Mucosa of stomach (tissue), 1 donor: ENCODE data around the gene PPP1R9B.

Experiments
- H3K27me3 ChIP-seq: one replicate; pipeline ENCODE4 v1.7.0; 2013; ENCODE audit warnings: mild to moderate bottlenecking, low read length; ENCODE audit not compliant: control insufficient read depth, insufficient read depth
- H3K36me3 ChIP-seq: one replicate; pipeline ENCODE4 v1.7.0; 2013; ENCODE audit warnings: low read length; ENCODE audit not compliant: control insufficient read depth, insufficient read depth
- H3K4me1 ChIP-seq: one replicate; pipeline ENCODE4 v1.7.0; 2013; ENCODE audit warnings: mild to moderate bottlenecking, low read length; ENCODE audit not compliant: control insufficient read depth, insufficient read depth
- H3K4me3 ChIP-seq: one replicate; pipeline ENCODE4 v1.7.0; 2013; ENCODE audit warnings: low read length
- H3K9ac ChIP-seq: one replicate; pipeline ENCODE4 v1.7.0; 2013; ENCODE audit warnings: mild to moderate bottlenecking, low read length, moderate library complexity
- H3K9me3 ChIP-seq: one replicate; pipeline ENCODE4 v1.7.0; 2013; ENCODE audit warnings: mild to moderate bottlenecking, low read length, moderate library complexity; ENCODE audit not compliant: control insufficient read depth
- donor health status: Pancreatic carcinoma.

PPP1R9B gene

DNA sequence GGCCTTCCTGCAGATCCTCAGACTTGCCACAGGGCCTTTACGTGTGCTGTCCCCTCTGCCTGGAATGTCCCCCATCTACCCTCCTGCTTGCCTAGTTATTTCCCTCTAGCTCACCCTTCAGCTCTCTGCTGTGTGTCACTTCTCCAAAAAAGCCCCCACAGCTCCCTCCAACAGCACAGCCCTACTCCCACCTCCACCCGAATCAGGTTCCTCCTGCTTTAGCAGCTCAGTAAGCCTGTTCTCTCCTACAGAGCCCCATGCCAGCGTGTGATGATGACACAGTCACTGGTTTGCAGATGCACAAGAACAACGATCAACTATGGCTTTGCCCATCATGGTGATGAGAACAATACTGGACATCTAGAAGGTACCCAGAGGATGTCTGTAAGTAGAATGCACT, 13.4 kb downstream of the PPP1R9B start:
- H3K4me1 ChIP-seq: peaks cover 12% of the 10 kb centered on the region
- no peaks in the 10 kb centered on the region for H3K9me3 ChIP-seq
- peaks cover 26% of the 10 kb centered on the region for H3K36me3 ChIP-seq
- H3K27me3 ChIP-seq: no peaks in the 10 kb centered on the region
- H3K4me3 ChIP-seq: no peak overlapping the region
- H3K9ac ChIP-seq: no peak overlapping the region

DNA sequence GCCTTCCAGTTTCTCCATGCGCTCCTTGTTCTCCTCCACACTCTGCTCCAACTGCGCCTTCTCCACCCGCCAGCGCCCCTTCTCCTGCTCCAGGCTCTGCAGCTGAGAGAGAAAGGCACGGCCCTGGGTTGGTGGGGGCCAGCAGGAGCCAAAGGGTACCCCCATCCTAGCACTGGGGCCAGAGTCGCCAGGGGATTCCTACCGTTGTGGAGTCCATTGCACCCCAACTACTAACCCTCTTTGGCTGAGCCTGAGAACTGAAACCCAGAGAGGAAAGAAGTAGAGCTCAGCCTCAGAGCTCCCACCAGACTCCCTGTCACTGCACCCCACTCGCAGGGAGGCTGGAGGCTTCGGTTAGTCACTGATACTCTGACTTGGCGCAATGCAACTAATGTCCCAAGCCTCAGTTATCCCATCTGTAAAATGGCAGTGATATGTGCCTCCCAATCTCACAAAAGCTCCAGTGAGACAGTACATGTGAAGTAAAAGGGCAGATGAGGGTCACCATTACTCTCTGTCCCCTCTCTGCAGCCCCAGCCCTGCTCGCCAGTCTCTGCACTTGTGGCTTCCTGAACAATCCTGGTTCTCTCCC, 14.3 kb downstream of the PPP1R9B start:
- Histone ChIP-seq H3K9ac (no peak overlapping the region), H3K4me3 (no peak overlapping the region), H3K4me1 (peaks cover 9% of the 10 kb centered on the region), H3K9me3 (no peaks in the 10 kb centered on the region), H3K36me3 (peaks cover 26% of the 10 kb centered on the region), H3K27me3 (no peaks in the 10 kb centered on the region)

DNA sequence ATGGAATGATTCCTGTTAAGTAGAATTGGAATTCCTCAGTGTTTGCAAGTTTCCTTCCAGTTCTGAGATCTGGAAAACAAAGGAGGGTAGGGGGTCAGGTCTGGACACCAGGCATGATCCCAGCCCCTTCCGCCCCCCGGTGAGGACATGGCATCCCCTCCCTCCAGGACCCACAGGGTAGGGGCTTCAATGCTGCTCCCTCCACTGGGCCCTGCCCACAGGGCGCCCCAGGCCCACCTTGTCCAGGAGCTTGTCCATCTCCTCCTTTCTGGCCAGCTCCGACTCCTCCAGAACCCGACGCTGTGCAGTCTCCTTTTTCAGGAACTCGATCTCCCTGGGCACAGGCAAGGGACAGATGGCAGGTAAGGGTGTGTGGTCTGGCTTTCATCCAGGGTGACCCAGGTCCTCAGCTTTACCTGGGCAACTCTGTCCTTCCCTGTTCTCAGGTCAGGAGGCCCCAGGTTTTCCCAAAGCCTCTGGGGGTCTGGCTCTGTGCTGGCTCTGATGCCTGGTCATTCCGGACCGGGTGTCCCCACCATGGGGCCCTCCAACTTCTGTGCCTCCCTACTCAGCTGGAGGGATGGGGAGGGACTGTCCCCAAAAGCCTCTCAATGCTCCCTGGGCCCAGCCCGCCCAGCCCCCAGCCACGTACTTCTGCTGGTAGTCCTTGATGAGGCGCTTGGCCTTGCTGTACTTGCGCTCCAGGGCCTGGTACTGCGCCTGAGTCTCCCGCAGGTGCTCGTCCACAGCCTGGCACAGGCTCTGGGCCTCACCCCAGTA, 15.0 kb downstream of the PPP1R9B start:
- Histone ChIP-seq H3K9ac (no peak overlapping the region), H3K36me3 (peaks cover 26% of the 10 kb centered on the region)

DNA sequence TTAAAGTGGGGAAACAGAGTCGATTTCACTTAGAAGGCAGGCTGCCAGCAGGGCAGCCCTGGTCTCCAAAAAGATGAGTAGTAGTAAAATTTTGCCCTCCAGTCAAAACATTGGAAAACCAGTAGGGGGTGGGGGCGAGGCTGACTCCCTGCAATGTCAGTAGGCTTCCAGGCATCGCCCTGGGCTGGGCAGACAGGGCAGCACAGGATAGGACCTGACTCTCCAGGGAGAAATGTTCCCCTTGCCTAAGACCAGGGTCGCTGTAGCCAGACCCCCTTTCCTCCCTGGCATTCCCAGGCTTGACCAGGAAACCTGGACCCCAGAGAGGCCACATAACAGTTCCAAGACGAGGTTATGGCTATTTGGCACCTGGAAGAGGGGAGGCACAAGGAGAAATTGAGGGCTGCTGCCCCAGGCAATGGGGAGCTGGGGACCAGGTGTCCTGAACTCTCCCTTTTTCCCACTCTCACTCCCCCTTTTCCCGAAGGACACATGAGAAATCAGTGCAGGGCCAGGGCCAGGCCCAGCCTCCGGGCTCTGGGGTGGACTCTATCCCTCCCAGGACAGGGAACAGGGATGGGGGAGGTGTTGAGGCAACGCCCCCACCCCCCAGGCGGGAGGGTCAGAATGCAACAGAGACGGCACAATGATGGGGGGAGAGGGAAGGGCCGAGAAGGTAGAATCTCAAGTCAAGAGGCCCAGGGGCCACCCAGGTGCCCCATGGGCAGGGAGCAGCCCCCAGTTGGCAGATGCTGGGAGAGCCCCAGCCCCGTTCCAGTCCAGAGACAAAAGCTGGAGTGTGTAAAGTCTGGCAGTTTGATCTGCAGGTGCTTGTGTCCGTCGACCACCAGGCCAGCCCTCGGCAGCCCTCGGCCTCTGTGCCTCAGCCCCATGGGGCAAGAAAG, 16.0 kb downstream of the PPP1R9B start:
- Histone ChIP-seq H3K9me3 (no peaks in the 10 kb centered on the region), H3K4me1 (peaks cover 9% of the 10 kb centered on the region), H3K27me3 (peaks cover 12% of the 10 kb centered on the region), H3K4me3 (no peak overlapping the region), H3K9ac (no peak overlapping the region), H3K36me3 (peaks cover 26% of the 10 kb centered on the region)

More for the DNA sequence above, 15.0 kb downstream of the PPP1R9B start:
- Histone ChIP-seq H3K4me1 (peaks cover 9% of the 10 kb centered on the region), H3K27me3 (peaks cover 5% of the 10 kb centered on the region), H3K9me3 (no peaks in the 10 kb centered on the region), H3K4me3 (no peak overlapping the region)

DNA sequence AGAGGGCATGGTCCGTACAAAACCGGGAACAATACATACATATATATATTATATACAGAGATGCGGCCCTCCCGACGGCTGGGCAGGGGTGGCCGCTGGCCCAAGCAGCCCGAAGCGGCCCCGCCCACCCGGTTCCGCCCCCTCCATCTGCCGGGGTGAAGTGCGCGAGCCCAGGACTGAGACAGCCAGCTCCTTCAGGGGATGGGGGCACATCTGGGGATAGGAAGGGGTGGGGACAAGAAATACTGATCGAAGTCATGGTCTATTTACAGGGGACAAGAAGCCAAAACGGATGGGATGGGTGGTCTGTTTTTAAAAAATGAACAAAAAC, 16.7 kb downstream of the PPP1R9B start:
- Histone ChIP-seq H3K36me3 (peaks cover 20% of the 10 kb centered on the region), H3K27me3 (peaks cover 19% of the 10 kb centered on the region), H3K4me3 (no peak overlapping the region), H3K9me3 (no peaks in the 10 kb centered on the region), H3K4me1 (peaks cover 12% of the 10 kb centered on the region), H3K9ac (no peak overlapping the region)

DNA sequence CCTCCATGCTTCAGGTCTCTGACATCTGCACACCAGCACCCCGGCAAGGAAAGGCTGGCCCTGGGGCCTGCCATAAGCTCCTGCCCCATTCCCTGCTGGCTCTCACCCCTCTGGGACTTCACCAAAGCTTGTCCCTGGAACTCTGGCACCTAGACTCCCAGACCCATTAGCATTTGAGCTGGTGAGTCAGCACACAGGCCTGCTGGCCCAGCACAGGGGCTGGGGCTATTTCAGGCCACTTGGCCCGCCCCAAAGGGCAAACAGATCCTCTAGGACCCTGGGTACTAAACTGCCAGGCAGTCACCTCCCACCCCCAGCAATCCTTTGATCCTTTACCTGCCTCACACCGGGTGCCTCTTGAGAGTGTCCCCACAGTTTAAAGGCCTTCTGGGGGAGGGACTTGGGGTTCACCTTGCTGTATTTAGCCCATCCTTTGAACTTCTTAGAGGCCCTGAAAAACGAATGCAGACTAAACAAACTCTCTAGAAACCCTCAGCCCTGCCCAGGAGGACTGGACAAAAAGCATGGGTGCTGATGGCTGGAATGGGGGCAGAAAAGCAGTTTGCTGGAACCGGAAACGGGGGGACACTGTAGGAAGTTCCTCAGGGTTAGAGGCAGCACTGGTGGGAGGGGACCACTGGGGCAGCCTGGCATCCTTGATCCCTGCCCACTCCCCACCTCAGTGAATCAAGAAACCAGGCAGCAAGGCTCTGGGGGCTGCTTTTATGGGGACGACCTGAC, 17.3 kb downstream of the PPP1R9B start:
- Histone ChIP-seq H3K9me3 (no peaks in the 10 kb centered on the region), H3K4me1 (peaks cover 17% of the 10 kb centered on the region), H3K9ac (no peak overlapping the region), H3K27me3 (peaks cover 24% of the 10 kb centered on the region), H3K36me3 (peaks cover 16% of the 10 kb centered on the region), H3K4me3 (no peak overlapping the region)

DNA sequence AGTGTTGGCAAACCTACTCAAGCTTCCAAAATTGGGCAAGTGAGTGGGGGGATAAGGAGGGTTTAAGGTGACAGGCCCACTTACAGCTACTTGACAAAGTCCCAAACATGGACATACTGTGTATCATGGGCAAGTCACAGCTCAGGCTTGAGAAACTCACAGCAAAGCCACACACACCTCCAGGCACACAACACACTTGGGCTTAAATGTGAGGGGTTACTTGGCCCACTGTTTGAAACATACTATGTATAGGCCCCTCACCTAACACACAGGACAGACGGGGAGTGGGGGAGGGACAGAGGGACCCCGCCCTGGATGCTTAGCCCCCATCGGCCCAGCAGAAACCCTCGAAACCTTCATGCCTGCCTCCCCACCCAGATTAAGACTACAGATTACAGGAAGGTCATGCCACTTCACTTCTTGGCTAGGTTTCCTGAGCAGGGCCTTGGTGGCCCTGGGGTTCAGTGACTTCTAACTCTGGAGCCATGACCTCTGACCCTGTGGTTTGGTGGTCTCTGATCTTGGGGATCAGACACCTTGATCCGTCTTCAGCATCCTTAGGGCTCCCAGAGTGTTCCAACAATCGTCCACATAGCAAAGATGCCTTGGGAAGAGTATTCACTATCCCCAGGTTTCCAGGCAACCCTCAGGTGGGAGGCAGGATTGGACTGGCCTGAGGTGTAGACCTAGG, 18.2 kb downstream of the PPP1R9B start:
- Histone ChIP-seq H3K27me3 (peaks cover 28% of the 10 kb centered on the region), H3K4me1 (peaks cover 22% of the 10 kb centered on the region), H3K9ac (no peak overlapping the region), H3K4me3 (no peak overlapping the region), H3K36me3 (peaks cover 16% of the 10 kb centered on the region), H3K9me3 (no peaks in the 10 kb centered on the region)

DNA sequence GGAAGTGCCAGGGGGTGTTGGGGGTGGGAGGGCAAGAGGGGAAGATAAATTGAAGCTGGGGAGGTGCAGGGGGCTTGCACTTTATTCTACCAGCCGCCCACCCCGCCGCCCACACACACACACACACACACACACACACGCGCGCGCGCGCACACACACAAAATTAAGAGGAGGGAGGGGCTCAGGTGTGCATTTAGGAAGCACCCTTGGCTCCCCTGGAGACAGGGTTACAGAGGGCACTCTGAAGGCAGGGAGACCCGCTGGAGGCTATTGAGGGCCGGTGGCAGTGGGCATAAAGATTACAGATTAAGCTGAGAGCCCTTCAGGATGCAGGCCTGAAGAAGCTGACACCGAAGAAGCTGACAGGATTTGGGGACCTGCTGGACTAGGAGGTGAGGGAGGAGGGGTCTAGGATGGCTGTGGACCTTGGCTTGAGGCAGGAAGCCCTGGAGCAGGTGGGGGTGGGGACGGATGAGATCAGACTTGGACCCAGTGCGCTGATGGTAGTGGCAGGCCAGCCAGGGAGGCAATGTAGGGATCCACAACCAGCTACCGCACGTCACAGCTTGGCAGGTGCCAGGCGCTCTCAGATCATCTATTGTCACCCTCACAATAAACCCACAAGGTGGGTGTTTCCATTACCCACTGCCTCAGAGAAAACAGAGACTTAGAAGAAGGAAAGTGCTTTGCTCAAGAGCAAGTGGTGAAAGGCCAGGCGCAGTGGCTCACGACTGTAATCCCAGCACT, 19.7 kb downstream of the PPP1R9B start:
- peaks cover 28% of the 10 kb centered on the region for H3K27me3 ChIP-seq
- no peak overlapping the region for H3K4me3 ChIP-seq
- H3K4me1 ChIP-seq: peaks cover 22% of the 10 kb centered on the region
- no peaks in the 10 kb centered on the region for H3K9me3 ChIP-seq
- no peak overlapping the region for H3K9ac ChIP-seq
- peaks cover 2% of the 10 kb centered on the region for H3K36me3 ChIP-seq

DNA sequence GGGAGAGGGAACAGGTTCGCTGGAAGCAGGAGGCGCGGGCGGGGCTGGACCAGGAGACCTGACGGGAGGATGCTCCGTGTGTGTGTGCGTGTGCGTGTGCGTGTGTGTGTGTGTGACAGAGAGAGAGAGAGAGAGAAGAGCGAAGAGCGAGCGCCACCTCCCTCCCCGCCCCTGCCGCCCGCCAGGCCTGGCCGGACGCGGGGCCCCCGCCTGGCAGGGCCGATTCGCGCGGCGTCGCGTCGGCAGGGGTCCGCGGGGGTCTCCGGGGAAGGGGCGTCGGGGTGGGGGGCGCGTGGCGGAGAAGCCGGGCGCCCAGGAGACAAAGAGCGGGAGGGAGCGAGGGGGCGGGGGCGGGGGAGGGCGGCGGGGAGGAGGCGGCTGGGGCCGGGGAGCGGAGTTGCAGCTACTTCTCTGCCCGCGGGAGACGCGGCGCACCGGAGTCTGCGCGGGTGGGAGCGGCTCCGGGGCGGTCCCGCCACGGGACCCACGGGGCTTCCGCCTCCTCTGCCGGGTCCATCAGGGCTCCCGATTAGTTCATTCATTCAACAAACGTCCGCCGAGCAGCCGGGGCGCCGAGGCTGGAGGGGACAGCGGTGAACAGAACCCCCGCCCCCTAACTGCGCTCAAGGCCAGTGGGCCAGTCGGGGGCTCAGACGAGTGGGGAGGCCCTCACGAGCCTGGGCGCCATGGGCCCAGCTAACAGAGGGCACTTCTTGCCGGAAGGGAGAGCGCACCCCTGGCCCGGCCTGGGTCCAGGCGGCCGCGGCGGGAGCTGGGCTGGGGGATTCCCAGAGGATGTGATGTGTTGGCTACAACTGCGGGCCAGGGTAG, 20.5 kb downstream of the PPP1R9B start, which contains the start of gene SAMD14:
TSS of gene SAMD14 (minus strand) at position 433 of the 831 bp plus-strand sequence. CDS start 5,201 bp downstream, outside the sequence.
- H3K9me3 ChIP-seq: no peaks in the 10 kb centered on the region
- H3K4me1 ChIP-seq: peaks cover 22% of the 10 kb centered on the region
- H3K36me3 ChIP-seq: no peaks in the 10 kb centered on the region
- peak within 1 kb of the TSS; percentile 31 for H3K4me3 ChIP-seq
- peaks cover 28% of the 10 kb centered on the region for H3K27me3 ChIP-seq
- H3K9ac ChIP-seq: peak within 1 kb of the TSS; percentile 28

DNA sequence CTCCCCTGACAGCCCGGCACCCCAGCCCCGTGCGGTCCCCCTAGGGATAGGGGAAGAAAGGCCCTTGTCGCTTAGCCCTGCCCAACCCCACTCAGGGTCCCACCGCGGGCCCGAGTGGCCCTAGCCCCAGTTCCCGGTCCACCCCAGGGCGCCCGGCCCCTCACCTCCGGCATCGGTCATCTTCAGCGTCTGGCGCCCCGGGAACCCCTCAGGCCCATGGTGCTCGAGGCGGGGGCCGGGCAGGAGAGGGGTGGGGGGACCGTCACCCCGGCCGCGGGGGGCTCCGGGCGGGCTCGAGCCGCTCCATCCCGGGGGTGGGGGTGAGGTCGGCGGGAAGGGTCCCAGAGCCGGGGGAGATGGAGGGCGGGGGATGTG, 21.1 kb downstream of the PPP1R9B start:
- Histone ChIP-seq H3K9ac (no peak overlapping the region), H3K4me3 (no peak overlapping the region), H3K9me3 (no peaks in the 10 kb centered on the region), H3K4me1 (peaks cover 22% of the 10 kb centered on the region), H3K27me3 (peaks cover 28% of the 10 kb centered on the region), H3K36me3 (no peaks in the 10 kb centered on the region)
